KMS-11 (cell line): ENCODE results near the gene SH3TC1.

Experiments
- H2AFZ ChIP-seq: fragments of 200-600 bp; sonication (generic); 2 replicates; pipeline ENCODE4 v1.6.1; 2016; ENCODE audit warnings: antibody characterized with exemption, mixed run types, low read depth
- H3K27ac ChIP-seq: fragments of 200-600 bp; sonication (generic); 2 replicates; pipeline ENCODE4 v1.6.1; 2016; ENCODE audit warnings: mild to moderate bottlenecking, mixed run types
- H3K27me3 ChIP-seq: fragments of 200-600 bp; sonication (generic); 2 replicates; pipeline ENCODE4 v1.6.1; 2017; ENCODE audit warnings: mild to moderate bottlenecking, low read depth, mixed run types, moderate library complexity; ENCODE audit not compliant: insufficient read depth
- H3K36me3 ChIP-seq: fragments of 200-600 bp; sonication (generic); 2 replicates; pipeline ENCODE4 v1.6.1; 2017; ENCODE audit warnings: mild to moderate bottlenecking, mixed run types; ENCODE audit not compliant: insufficient read depth
- H3K4me1 ChIP-seq: fragments of 200-600 bp; sonication (generic); 2 replicates; pipeline ENCODE4 v1.6.1; 2016; ENCODE audit warnings: mild to moderate bottlenecking, low read depth, mixed run types; ENCODE audit not compliant: poor library complexity, severe bottlenecking
- H3K4me2 ChIP-seq: fragments of 200-600 bp; sonication (generic); 2 replicates; pipeline ENCODE4 v1.7.0; 2016; ENCODE audit warnings: mild to moderate bottlenecking, mixed run types
- H3K4me3 ChIP-seq: fragments of 200-600 bp; sonication (generic); IDR thresholded peaks from 2 replicates; pipeline ENCODE4 v1.6.1; 2017; ENCODE audit warnings: low read depth, low read length, mixed read lengths; ENCODE audit not compliant: insufficient read depth
- H3K79me2 ChIP-seq: fragments of 200-600 bp; sonication (generic); 2 replicates; pipeline ENCODE4 v1.6.1; 2016; ENCODE audit warnings: low read depth, mixed run types; ENCODE audit not compliant: insufficient read depth
- H3K9ac ChIP-seq: fragments of 200-600 bp; sonication (generic); 2 replicates; pipeline ENCODE4 v1.6.1; 2016; ENCODE audit warnings: mild to moderate bottlenecking, mixed run types
- H4K20me1 ChIP-seq: fragments of 200-600 bp; sonication (generic); 2 replicates; pipeline ENCODE4 v1.6.1; 2016; ENCODE audit warnings: mild to moderate bottlenecking, mixed run types; ENCODE audit not compliant: insufficient read depth
- CTCF ChIP-seq: fragments of 200-600 bp; sonication (generic); conservative IDR thresholded peaks from 2 replicates; pipeline ENCODE4 v1.6.1; 2017; ENCODE audit warnings: low read depth, mild to moderate bottlenecking, antibody characterized with exemption, low read length, moderate library complexity, mixed read lengths

SH3TC1 gene

GRCh38 chr4:8283631-8284121, 84.6 kb downstream of the SH3TC1 start:
- Histone ChIP-seq H3K9ac (no peak overlapping the region), H3K27me3 (no peaks in the 10 kb centered on the region), H2AFZ (no peak overlapping the region), H3K4me1 (no peaks in the 10 kb centered on the region), H3K4me3 (no peak overlapping the region), H3K4me2 (no peak overlapping the region), H3K27ac (no peak overlapping the region), H3K79me2 (no peaks in the 10 kb centered on the region), H4K20me1 (no peaks in the 10 kb centered on the region), H3K36me3 (no peaks in the 10 kb centered on the region)
- no peak for TF ChIP-seq CTCF

- H3K4me2 ChIP-seq, result no peak overlapping the region
- no peak overlapping the region for H3K9ac ChIP-seq
- H3K36me3 ChIP-seq, result no peaks in the 10 kb centered on the region
- no peak overlapping the region for H3K4me3 ChIP-seq
- no peak for TF ChIP-seq CTCF
- no peak overlapping the region for H2AFZ ChIP-seq
- no peaks in the 10 kb centered on the region for H3K79me2 ChIP-seq
- no peaks in the 10 kb centered on the region for H4K20me1 ChIP-seq
- no peaks in the 10 kb centered on the region for H3K4me1 ChIP-seq
- no peaks in the 10 kb centered on the region for H3K27me3 ChIP-seq
- no peak overlapping the region for H3K27ac ChIP-seq
Observed at GRCh38 chr4:8284391-8284790, 85.3 kb downstream of the SH3TC1 start.

- H3K79me2 ChIP-seq, result no peaks in the 10 kb centered on the region
- H3K4me1 ChIP-seq, result no peaks in the 10 kb centered on the region
- no peak overlapping the region for H3K9ac ChIP-seq
- no peaks in the 10 kb centered on the region for H4K20me1 ChIP-seq
- TF ChIP-seq CTCF, result no peak
- no peak overlapping the region for H3K4me2 ChIP-seq
- H3K27ac ChIP-seq, result no peak overlapping the region
- no peaks in the 10 kb centered on the region for H3K27me3 ChIP-seq
- H2AFZ ChIP-seq, result no peak overlapping the region
- no peaks in the 10 kb centered on the region for H3K36me3 ChIP-seq
- H3K4me3 ChIP-seq, result no peak overlapping the region
Observed at GRCh38 chr4:8285143-8285975, 86.3 kb downstream of the SH3TC1 start.

GRCh38 chr4:8285976-8286718, 87.1 kb downstream of the SH3TC1 start:
- Histone ChIP-seq H2AFZ (no peak overlapping the region), H3K9ac (no peak overlapping the region), H4K20me1 (no peaks in the 10 kb centered on the region), H3K79me2 (no peaks in the 10 kb centered on the region), H3K36me3 (no peaks in the 10 kb centered on the region), H3K4me3 (no peak overlapping the region), H3K4me2 (no peak overlapping the region), H3K4me1 (no peaks in the 10 kb centered on the region), H3K27me3 (no peaks in the 10 kb centered on the region), H3K27ac (no peak overlapping the region)
- TF ChIP-seq CTCF, result no peak
